SK-N-SH treated with all-trans-retinoic acid at 6 μM for 48 hours (cell line): ENCODE data around the gene TPRG1L.

Experiments used
- ATAC-seq: fragments of 200-7000 bp; cut with Tn5 transposase; 3 replicates; pipeline ENCODE4 v1.9.1; 2020; ENCODE audit warnings: mild to moderate bottlenecking, moderate library complexity
- ARNTL ChIP-seq: fragments of 450-650 bp; formaldehyde crosslinking; IDR thresholded peaks from 2 replicates; pipeline ENCODE4 v1.5.0; 2020; ENCODE audit warnings: low read depth, mild to moderate bottlenecking, moderate library complexity, borderline replicate concordance
- BACH2 ChIP-seq: fragments of 250-450 bp; sonication (Bioruptor Pico); IDR thresholded peaks from 2 replicates; pipeline ENCODE4 v1.9.0; 2021; ENCODE audit warnings: mild to moderate bottlenecking, borderline replicate concordance
- CREB5 ChIP-seq: fragments of 250-450 bp; sonication (Bioruptor Pico); IDR thresholded peaks from 2 replicates; pipeline ENCODE4 v1.5.1; 2020; ENCODE audit warnings: low read depth, mild to moderate bottlenecking, moderate library complexity
- CSDC2 ChIP-seq: fragments of 250-450 bp; sonication (Bioruptor Pico); IDR thresholded peaks from 2 replicates; pipeline ENCODE4 v1.5.0; 2020; ENCODE audit warnings: mild to moderate bottlenecking, moderate library complexity
- GLIS3 ChIP-seq: fragments of 250-450 bp; sonication (Bioruptor Pico); IDR thresholded peaks from 2 replicates; pipeline ENCODE4 v1.5.0; 2020; ENCODE audit warnings: mild to moderate bottlenecking, moderate library complexity
- ISL1 ChIP-seq: fragments of 250-450 bp; sonication (Bioruptor Pico); IDR thresholded peaks from 2 replicates; pipeline ENCODE4 v2.1.2; 2022; ENCODE audit warnings: mild to moderate bottlenecking, moderate library complexity
- OSR1 ChIP-seq: fragments of 250-450 bp; sonication (Bioruptor Pico); IDR thresholded peaks from 2 replicates; pipeline ENCODE4 v1.8.0; 2022; ENCODE audit warnings: moderate library complexity, mild to moderate bottlenecking, inconsistent platforms
- PATZ1 ChIP-seq: fragments of 250-450 bp; sonication (Bioruptor Pico); IDR thresholded peaks from 2 replicates; pipeline ENCODE4 v1.8.0; 2020; ENCODE audit warnings: mild to moderate bottlenecking, moderate library complexity, borderline replicate concordance
- PPARA ChIP-seq: fragments of 250-450 bp; sonication (Bioruptor Pico); IDR thresholded peaks from 2 replicates; pipeline ENCODE4 v1.5.0; 2020; ENCODE audit warnings: mild to moderate bottlenecking, borderline replicate concordance
- RARB ChIP-seq: fragments of 250-450 bp; sonication (Bioruptor Pico); IDR thresholded peaks from 2 replicates; pipeline ENCODE4 v1.8.0; 2021; ENCODE audit warnings: mild to moderate bottlenecking, moderate library complexity
- SNAI2 ChIP-seq: fragments of 250-450 bp; sonication (Bioruptor Pico); IDR thresholded peaks from 2 replicates; pipeline ENCODE4 v1.5.0; 2020; ENCODE audit warnings: mild to moderate bottlenecking, moderate library complexity
- TCF4 ChIP-seq: fragments of 250-450 bp; sonication (Bioruptor Pico); IDR thresholded peaks from 2 replicates; pipeline ENCODE4 v1.8.0; 2021; ENCODE audit warnings: mild to moderate bottlenecking, moderate library complexity, borderline replicate concordance
- TOX ChIP-seq: fragments of 250-450 bp; sonication (Bioruptor Pico); IDR thresholded peaks from 2 replicates; pipeline ENCODE4 v1.8.0; 2021; ENCODE audit warnings: mild to moderate bottlenecking, moderate library complexity, borderline replicate concordance
- TSHZ2 ChIP-seq: fragments of 250-450 bp; sonication (Bioruptor Pico); IDR thresholded peaks from 2 replicates; pipeline ENCODE4 v1.5.0; 2020; ENCODE audit warnings: mild to moderate bottlenecking, moderate library complexity
- ZFP3 ChIP-seq: fragments of 250-450 bp; sonication (Bioruptor Pico); IDR thresholded peaks from 2 replicates; pipeline ENCODE4 v1.5.0; 2020; ENCODE audit warnings: mild to moderate bottlenecking, moderate library complexity
- ZFP30 ChIP-seq: fragments of 450-650 bp; formaldehyde crosslinking; IDR thresholded peaks from 2 replicates; pipeline ENCODE4 v1.5.0; 2022; ENCODE audit warnings: mild to moderate bottlenecking, moderate library complexity
- ZNF565 ChIP-seq: fragments of 450-650 bp; formaldehyde crosslinking; conservative IDR thresholded peaks from 2 replicates; pipeline ENCODE4 v1.5.0; 2020; ENCODE audit warnings: low read depth, mild to moderate bottlenecking, moderate library complexity
- ZNF70 ChIP-seq: fragments of 450-650 bp; formaldehyde crosslinking; IDR thresholded peaks from 2 replicates; pipeline ENCODE4 v1.5.0; 2020; ENCODE audit warnings: mild to moderate bottlenecking, moderate library complexity
- ZNF8 ChIP-seq: fragments of 450-650 bp; formaldehyde crosslinking; IDR thresholded peaks from 2 replicates; pipeline ENCODE4 v1.5.0; 2020; ENCODE audit warnings: mild to moderate bottlenecking, moderate library complexity

TPRG1L gene

GRCh38 chr1:3673381-3674099 lies 48.7 kb downstream of the TPRG1L start:
- TF ChIP-seq ZFP3 (no peak), CSDC2 (CRISPR knock-in tag) (no peak), ISL1 (CRISPR knock-in tag) (no peak), CREB5 (no peak), GLIS3 (no peak), OSR1 (CRISPR knock-in tag) (no peak), RARB (CRISPR knock-in tag) (no peak), ZNF8 (CRISPR knock-in tag) (no peak)
- no peak for ATAC-seq

GRCh38 chr1:3674100-3675094 lies 49.6 kb downstream of the TPRG1L start:
- TF ChIP-seq TCF4 (CRISPR knock-in tag), result no peak
- TF ChIP-seq PPARA (CRISPR knock-in tag), result no peak
- no peak for TF ChIP-seq SNAI2
- TF ChIP-seq ISL1 (CRISPR knock-in tag), result no peak
- TF ChIP-seq OSR1 (CRISPR knock-in tag), result no peak
- TF ChIP-seq ZFP30 (CRISPR knock-in tag), result no peak
- TF ChIP-seq ZNF565 (CRISPR knock-in tag), result no peak
- ATAC-seq, result no peak

GRCh38 chr1:3675436-3675835 lies 50.6 kb downstream of the TPRG1L start:
- no peak for TF ChIP-seq TOX (CRISPR knock-in tag)
- TF ChIP-seq ARNTL (CRISPR knock-in tag), result no peak
- TF ChIP-seq ZNF70 (CRISPR knock-in tag), result no peak
- no peak for TF ChIP-seq TCF4 (CRISPR knock-in tag)
- TF ChIP-seq BACH2 (CRISPR knock-in tag), result no peak
- TF ChIP-seq TSHZ2 (CRISPR knock-in tag), result no peak
- no peak for TF ChIP-seq ZNF565 (CRISPR knock-in tag)
- no peak for TF ChIP-seq SNAI2
- TF ChIP-seq ZFP30 (CRISPR knock-in tag), result no peak
- ATAC-seq, result no peak

- no peak; the same call in 2 of the 3 replicates for ATAC-seq
- no peak for TF ChIP-seq ISL1 (CRISPR knock-in tag)
Observed at GRCh38 chr1:3676581-3677470, 52.0 kb downstream of the TPRG1L start.

DNA sequence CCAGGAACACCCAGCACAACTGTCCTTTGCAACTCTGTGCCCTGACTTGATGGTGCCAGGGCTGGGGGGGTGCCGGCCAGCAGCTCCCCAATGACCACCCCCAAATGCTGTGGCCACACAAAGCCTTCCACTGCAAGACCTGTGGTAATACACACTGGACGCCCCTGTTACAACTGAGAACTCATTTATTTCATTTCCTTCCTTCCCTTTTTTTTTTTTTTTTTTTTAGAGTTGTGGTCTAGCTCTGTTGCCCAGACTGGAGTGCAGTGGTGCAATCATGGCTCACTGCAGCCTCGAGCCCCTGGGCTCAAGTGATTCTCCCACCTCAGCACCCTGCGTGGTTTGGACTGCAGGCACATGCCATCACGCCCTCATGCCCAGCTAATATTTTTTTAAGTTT lies 52.7 kb downstream of the TPRG1L start:
- TF ChIP-seq ARNTL (CRISPR knock-in tag) (no peak), CSDC2 (CRISPR knock-in tag) (no peak), PATZ1 (CRISPR knock-in tag) (no peak), SNAI2 (no peak)
- ATAC-seq, result no peak
